22Rv1 (cell line): ENCODE data around the gene PPRC1.

Experiments used
- ZFX ChIP-seq: fragments of 450-650 bp; IDR thresholded peaks from 2 replicates; pipeline ENCODE4 v1.6.1; 2017; ENCODE audit warnings: antibody characterized with exemption, borderline replicate concordance
- TF ChIP-seq, protein P1 (sequence below): fragments of 450-650 bp; IDR thresholded peaks from 2 replicates; pipeline ENCODE4 v1.5.1; 2017; ENCODE audit warnings: mild to moderate bottlenecking

DNA sequence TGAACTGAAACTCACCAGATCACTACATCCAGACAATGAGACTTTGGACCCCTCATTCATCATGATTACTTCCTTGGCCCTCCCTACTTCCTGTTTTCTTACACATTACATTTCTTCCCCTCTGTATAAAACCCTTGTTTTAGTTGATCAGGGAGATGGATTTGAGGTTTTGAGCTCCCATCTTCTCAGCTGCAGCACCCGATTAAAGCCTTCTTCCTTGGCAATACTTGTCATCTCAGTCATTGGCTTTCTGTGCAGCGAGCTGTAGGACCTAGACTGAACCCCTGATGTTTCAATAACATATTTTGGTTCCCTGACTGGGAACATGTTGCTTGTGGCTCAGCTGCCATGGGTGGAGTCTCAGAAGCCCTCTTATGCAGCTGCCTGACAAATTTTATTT, 52.4 kb downstream of the PPRC1 start:
- TF ChIP-seq, protein P1, sequence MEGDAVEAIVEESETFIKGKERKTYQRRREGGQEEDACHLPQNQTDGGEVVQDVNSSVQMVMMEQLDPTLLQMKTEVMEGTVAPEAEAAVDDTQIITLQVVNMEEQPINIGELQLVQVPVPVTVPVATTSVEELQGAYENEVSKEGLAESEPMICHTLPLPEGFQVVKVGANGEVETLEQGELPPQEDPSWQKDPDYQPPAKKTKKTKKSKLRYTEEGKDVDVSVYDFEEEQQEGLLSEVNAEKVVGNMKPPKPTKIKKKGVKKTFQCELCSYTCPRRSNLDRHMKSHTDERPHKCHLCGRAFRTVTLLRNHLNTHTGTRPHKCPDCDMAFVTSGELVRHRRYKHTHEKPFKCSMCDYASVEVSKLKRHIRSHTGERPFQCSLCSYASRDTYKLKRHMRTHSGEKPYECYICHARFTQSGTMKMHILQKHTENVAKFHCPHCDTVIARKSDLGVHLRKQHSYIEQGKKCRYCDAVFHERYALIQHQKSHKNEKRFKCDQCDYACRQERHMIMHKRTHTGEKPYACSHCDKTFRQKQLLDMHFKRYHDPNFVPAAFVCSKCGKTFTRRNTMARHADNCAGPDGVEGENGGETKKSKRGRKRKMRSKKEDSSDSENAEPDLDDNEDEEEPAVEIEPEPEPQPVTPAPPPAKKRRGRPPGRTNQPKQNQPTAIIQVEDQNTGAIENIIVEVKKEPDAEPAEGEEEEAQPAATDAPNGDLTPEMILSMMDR = no peak
- no peak for TF ChIP-seq ZFX
